Tibial nerve (tissue), 3 donors: ENCODE results near the gene LMOD3.

Experiments
- CTCF ChIP-seq, 5 experiments: fragments of 200-600 bp in 3 of 5; fragments of 450-650 bp in 2 of 5; sonication (generic) in 3 of 5; IDR thresholded peaks; one replicate each; pipeline ENCODE4 v1.5.1; 2016 to 2019; ENCODE audit warnings: antibody characterized with exemption in 5 of 5, mild to moderate bottlenecking in 3 of 5, moderate library complexity in 2 of 5
- POLR2A ChIP-seq, 2 donors: fragments of 450-650 bp; IDR thresholded peaks; one replicate each; pipeline ENCODE4 v1.6.1; 2017; ENCODE audit warnings: antibody characterized with exemption in 2 of 2, mild to moderate bottlenecking in 2 of 2, moderate library complexity in 2 of 2

DNA sequence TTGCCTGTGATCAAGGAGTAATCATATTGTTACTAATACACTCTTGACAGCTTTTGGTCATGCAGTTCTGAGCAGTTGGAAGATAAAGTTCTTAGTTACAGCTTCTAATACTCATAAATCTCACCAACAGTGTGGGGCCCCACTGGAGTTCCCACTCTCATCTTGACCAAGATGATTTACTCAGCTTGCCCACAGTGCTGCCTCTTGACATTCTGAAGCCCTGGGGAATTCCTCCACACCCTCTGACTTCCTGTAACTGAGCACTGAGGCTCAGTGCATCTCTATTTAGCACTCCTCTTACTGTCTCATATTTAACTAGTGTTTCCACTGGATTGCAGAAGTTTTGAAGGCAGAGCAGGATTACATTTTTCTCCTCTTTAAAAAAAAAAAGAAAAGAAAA, 39.6 kb downstream of the LMOD3 start:
- no peak for TF ChIP-seq CTCF (IDR thresholded peaks at IDR 0.05)
- no peak for TF ChIP-seq POLR2A (IDR thresholded peaks at IDR 0.05)
